BLaER1 treated with 17β-estradiol and CSF1 and Interleukin-3, amounts not matched to agents 10 nM and 100 nM (cell line): ENCODE data around the gene PSMD5.
"Not testable (repeated sequence)": the region's sequence is repeated elsewhere in the genome, so short reads cannot be mapped to it uniquely, and the experiment has no call there.

Experiments
- H3K27ac ChIP-seq, 11 experiments: shearing (Covaris generic); formaldehyde crosslinking; 2 replicates each; pipeline ENCODE4 v1.8.1; 2022
- H3K27me3 ChIP-seq, 11 experiments: shearing (Covaris generic); formaldehyde crosslinking; 2 replicates each; pipeline ENCODE4 v1.8.1; 2022
- H3K36me3 ChIP-seq, 11 experiments: shearing (Covaris generic); formaldehyde crosslinking; 2 replicates each; pipeline ENCODE4 v1.8.1; 2022
- H3K4me1 ChIP-seq, 10 experiments: shearing (Covaris generic); formaldehyde crosslinking; 2 replicates each; pipeline ENCODE4 v1.8.1; 2022
- H3K4me2 ChIP-seq, 11 experiments: shearing (Covaris generic); formaldehyde crosslinking; 2 replicates each; pipeline ENCODE4 v1.8.1; 2022
- H3K4me3 ChIP-seq, 10 experiments: shearing (Covaris generic); formaldehyde crosslinking; 2 replicates each; pipeline ENCODE4 v1.8.1; 2022
- H3K9ac ChIP-seq, 11 experiments: shearing (Covaris generic); formaldehyde crosslinking; 2 replicates each; pipeline ENCODE4 v1.8.1; 2022
- H3K9me3 ChIP-seq, 11 experiments: shearing (Covaris generic); formaldehyde crosslinking; replicated peaks in 1 of 11; 2 replicates each; pipeline ENCODE4 v1.8.1; 2022
- H4K20me1 ChIP-seq, 11 experiments: shearing (Covaris generic); formaldehyde crosslinking; 2 replicates each; pipeline ENCODE4 v1.8.1; 2022
- Cebpa-rat ChIP-seq, 11 experiments: shearing (Covaris generic); IDR thresholded peaks; 2 replicates each; pipeline ENCODE4 v1.8.1; 2022

The PSMD5 gene

DNA sequence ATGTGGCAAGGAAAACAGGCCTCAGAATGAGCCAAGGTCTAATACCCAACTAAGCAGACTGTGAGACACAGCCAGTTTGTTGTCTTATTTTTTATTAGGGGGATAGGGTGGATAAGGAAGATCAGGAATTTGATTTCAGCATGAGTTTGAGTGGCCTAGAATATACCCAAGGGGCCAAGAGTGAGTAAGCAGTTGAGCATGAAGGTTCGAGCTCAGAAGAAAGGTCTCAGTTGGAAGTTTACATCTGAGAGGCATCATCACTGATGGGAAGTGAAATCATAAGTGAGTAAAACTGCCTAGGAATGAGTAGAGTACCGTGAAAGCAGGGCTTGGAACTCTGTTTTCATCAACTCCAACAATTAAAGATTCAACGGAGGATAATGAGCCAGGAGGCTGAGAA lies 12.6 kb downstream of the PSMD5 start:
- Histone ChIP-seq H3K36me3 (peaks cover 0 to 13% (median 0%) of the 10 kb centered on the region in 11 experiments; a peak in 2 of 22 replicates), H3K9me3 (peaks cover 0 to 11% (median 5%) of the 10 kb centered on the region in 11 experiments; a peak in 5 of 22 replicates), H3K4me1 (no peaks in the 10 kb centered on the region), H3K4me2 (no peak overlapping the region), H3K9ac (no peak overlapping the region), H3K4me3 (no peak overlapping the region), H3K27me3 (no peaks in the 10 kb centered on the region), H3K27ac (no peak overlapping the region), H4K20me1 (no peaks in the 10 kb centered on the region)
- TF ChIP-seq Cebpa-rat (IDR thresholded peaks at IDR 0.05): no peak

DNA sequence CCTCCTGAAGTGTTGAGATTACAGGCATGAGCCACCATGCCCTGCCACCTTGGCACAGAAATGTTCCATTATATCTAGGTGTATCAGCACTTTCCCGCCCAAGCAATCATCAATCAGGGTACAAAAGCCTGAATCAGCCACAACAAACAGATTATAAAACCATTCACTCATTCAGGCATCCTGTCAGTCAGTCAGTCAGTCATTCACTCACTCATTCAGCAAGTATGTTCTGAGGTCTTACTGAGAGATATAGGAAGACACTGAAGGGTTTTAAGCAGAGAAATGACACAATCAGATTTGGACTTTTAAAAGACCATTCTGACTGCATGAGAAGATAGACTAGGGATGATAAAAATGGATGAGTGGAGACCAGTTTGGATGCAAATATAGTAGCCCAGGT lies 13.1 kb downstream of the PSMD5 start:
- peaks cover 0 to 11% (median 9%) of the 10 kb centered on the region in 11 experiments; a peak in 7 of 22 replicates for H3K9me3 ChIP-seq
- H3K27ac ChIP-seq: no peak overlapping the region
- no peaks in the 10 kb centered on the region for H3K27me3 ChIP-seq
- no peak overlapping the region for H3K4me3 ChIP-seq
- no peak overlapping the region for H3K9ac ChIP-seq
- H3K36me3 ChIP-seq: peaks cover 0 to 13% (median 0%) of the 10 kb centered on the region in 11 experiments; a peak in 5 of 22 replicates
- TF ChIP-seq Cebpa-rat (IDR thresholded peaks at IDR 0.05): no peak
- H4K20me1 ChIP-seq: no peaks in the 10 kb centered on the region
- no peaks in the 10 kb centered on the region for H3K4me1 ChIP-seq
- no peak overlapping the region for H3K4me2 ChIP-seq

- H3K9ac ChIP-seq: no peak overlapping the region
- no peak for TF ChIP-seq Cebpa-rat (IDR thresholded peaks at IDR 0.05)
- H3K27me3 ChIP-seq: no peaks in the 10 kb centered on the region
- H3K27ac ChIP-seq: no peak overlapping the region
- peaks cover 0 to 9% (median 0%) of the 10 kb centered on the region in 11 experiments; a peak in 3 of 22 replicates for H3K9me3 ChIP-seq
- H3K4me3 ChIP-seq: no peak overlapping the region
- no peak overlapping the region for H3K4me2 ChIP-seq
- peaks cover 0 to 9% (median 2%) of the 10 kb centered on the region in 10 experiments; a peak in 8 of 20 replicates for H3K4me1 ChIP-seq
- peaks cover 0 to 4% (median 0%) of the 10 kb centered on the region in 11 experiments; a peak in 3 of 22 replicates for H3K36me3 ChIP-seq
- H4K20me1 ChIP-seq: no peaks in the 10 kb centered on the region
These were observed 22.6 kb downstream of the PSMD5 start for GRCh38 chr9:120820095-120820494.

DNA sequence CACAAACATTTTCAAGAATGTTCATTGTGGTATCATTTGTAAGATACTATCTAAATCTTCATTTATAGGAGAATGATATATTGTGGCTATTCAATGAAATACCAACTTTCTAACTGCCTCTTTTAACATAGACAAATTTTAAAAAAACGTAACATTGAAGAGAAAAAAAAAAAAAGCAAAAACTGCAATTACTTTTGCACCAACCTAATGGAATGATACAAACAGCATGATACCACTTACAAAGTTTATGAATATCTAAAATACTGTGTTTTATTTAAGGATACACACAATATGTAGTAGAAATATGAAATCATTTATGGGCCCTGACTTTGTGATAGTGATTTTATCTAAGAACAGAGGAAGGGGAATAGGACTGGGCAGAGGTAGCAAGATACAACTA lies 24.1 kb downstream of the PSMD5 start:
- H3K4me1 ChIP-seq: peaks cover 0 to 9% (median 2%) of the 10 kb centered on the region in 10 experiments; a peak in 8 of 20 replicates
- H3K27ac ChIP-seq: no peak overlapping the region
- H4K20me1 ChIP-seq: no peaks in the 10 kb centered on the region
- no peak overlapping the region for H3K4me2 ChIP-seq
- H3K9me3 ChIP-seq: no peaks in the 10 kb centered on the region
- no peaks in the 10 kb centered on the region for H3K27me3 ChIP-seq
- peaks cover 0 to 3% (median 0%) of the 10 kb centered on the region in 11 experiments; a peak in 1 of 22 replicates for H3K36me3 ChIP-seq
- H3K4me3 ChIP-seq: no peak overlapping the region
- no peak for TF ChIP-seq Cebpa-rat (IDR thresholded peaks at IDR 0.05)
- no peak overlapping the region for H3K9ac ChIP-seq

DNA sequence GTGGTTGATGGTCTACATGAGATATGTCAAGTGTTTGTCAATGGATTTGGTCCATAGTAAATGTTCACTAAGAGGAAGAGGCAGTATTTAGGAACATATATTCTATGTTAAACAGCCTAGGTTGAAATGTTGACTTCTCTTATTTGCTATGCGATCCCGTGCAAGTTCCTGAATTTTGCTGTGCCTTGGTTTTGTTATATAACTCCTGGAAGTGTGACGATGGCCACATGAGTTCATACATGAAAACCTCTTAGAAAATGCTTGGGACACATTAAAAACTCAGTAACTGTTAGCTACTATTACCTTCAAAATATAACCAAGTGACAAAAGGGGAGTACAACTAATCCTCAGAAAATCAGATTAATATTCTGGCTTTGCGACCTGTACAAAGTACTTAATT lies 27.6 kb downstream of the PSMD5 start:
- no peak for TF ChIP-seq Cebpa-rat (IDR thresholded peaks at IDR 0.05)
- Histone ChIP-seq H3K27ac (no peak overlapping the region), H3K9ac (no peak overlapping the region), H3K27me3 (no peaks in the 10 kb centered on the region), H4K20me1 (no peaks in the 10 kb centered on the region), H3K9me3 (peaks cover 0 to 8% (median 0%) of the 10 kb centered on the region in 11 experiments; a peak in 4 of 22 replicates), H3K4me2 (peak overlapping the region in 5 of 11 experiments; percentile 13 to 36 (median 25); a peak in 3 of 22 replicates), H3K4me3 (no peak overlapping the region), H3K36me3 (0 out of 22 replicates have a peak, but pooled peaks cover 0 to 3% (median 0%) of the 10 kb centered on the region in 11 experiments), H3K4me1 (peaks cover 0 to 9% (median 2%) of the 10 kb centered on the region in 10 experiments; a peak in 8 of 20 replicates)

GRCh38 chr9:120808931-120809330 lies 33.8 kb downstream of the PSMD5 start:
- no peak overlapping the region for H3K4me3 ChIP-seq
- no peak overlapping the region for H3K4me2 ChIP-seq
- no peaks in the 10 kb centered on the region for H3K4me1 ChIP-seq
- no peak overlapping the region for H3K27ac ChIP-seq
- H3K27me3 ChIP-seq: no peaks in the 10 kb centered on the region
- no peak overlapping the region for H3K9ac ChIP-seq
- peaks cover 57 to 67% (median 60%) of the 10 kb centered on the region in 11 experiments for H3K9me3 ChIP-seq
- peaks cover 0 to 14% (median 0%) of the 10 kb centered on the region in 11 experiments; a peak in 3 of 22 replicates for H3K36me3 ChIP-seq
- no peaks in the 10 kb centered on the region for H4K20me1 ChIP-seq
- TF ChIP-seq Cebpa-rat (IDR thresholded peaks at IDR 0.05): no peak

DNA sequence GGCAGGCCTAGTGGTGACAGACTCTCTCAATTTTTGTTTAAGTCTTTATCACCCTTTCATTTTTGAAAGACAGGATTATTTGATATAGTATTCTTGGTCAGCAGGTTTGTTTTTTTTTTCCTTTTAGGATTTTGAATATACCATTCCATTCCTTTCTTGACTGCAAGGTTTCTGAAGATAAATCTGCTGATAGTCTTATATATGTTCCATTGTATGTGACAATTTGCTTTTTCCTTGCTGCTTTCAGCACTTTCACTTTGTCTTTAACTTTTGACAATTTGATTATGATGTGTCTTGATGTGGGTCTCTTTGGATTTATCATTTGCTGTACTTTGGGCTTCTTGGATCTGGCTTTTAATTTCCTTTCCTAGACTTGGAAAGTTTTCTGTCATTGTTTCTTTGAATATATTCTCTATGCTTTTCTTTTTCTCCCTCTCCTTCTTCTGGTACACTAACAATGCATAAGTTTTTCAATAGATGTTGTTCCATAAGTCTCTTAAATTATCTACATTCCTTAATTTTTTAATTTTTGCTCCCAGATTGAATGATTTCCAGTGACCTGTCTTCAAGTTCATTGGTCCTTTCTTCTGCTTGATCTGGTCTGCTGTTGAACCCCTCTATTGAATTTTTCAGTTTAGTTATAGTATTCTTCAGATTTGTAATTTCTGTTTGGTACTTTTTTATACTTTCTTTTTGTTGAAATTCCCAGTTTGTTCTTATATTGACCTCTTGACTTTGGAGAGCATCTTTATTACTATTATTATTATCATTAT lies 34.9 kb downstream of the PSMD5 start:
- H3K36me3 ChIP-seq: peaks cover 0 to 14% (median 0%) of the 10 kb centered on the region in 11 experiments; a peak in 3 of 22 replicates
- no peak overlapping the region for H3K27ac ChIP-seq
- H3K4me2 ChIP-seq: no peak overlapping the region
- H3K9me3 ChIP-seq: peaks cover 57 to 71% (median 60%) of the 10 kb centered on the region in 11 experiments
- no peak overlapping the region for H3K9ac ChIP-seq
- H4K20me1 ChIP-seq: no peaks in the 10 kb centered on the region
- H3K4me3 ChIP-seq: no peak overlapping the region
- no peaks in the 10 kb centered on the region for H3K27me3 ChIP-seq
- no peak for TF ChIP-seq Cebpa-rat (IDR thresholded peaks at IDR 0.05)
- no peaks in the 10 kb centered on the region for H3K4me1 ChIP-seq

- H3K36me3 ChIP-seq: peaks cover 0 to 14% (median 0%) of the 10 kb centered on the region in 11 experiments; a peak in 3 of 22 replicates
- not testable (repeated sequence) for H4K20me1 ChIP-seq, H3K9ac ChIP-seq, H3K27ac ChIP-seq, H3K4me1 ChIP-seq, H3K27me3 ChIP-seq, H3K4me2 ChIP-seq, H3K4me3 ChIP-seq
- H3K9me3 ChIP-seq: peaks cover 57 to 66% (median 60%) of the 10 kb centered on the region in 11 experiments
These were observed 37.8 kb downstream of the PSMD5 start for GRCh38 chr9:120804784-120805363.

GRCh38 chr9:120801441-120801840 lies 41.3 kb downstream of the PSMD5 start:
- H4K20me1 ChIP-seq: no peaks in the 10 kb centered on the region
- no peak overlapping the region for H3K4me2 ChIP-seq
- H3K9me3 ChIP-seq: peaks cover 23 to 31% (median 25%) of the 10 kb centered on the region in 11 experiments
- H3K27me3 ChIP-seq: no peaks in the 10 kb centered on the region
- no peaks in the 10 kb centered on the region for H3K4me1 ChIP-seq
- H3K9ac ChIP-seq: no peak overlapping the region
- H3K36me3 ChIP-seq: peaks cover 0 to 8% (median 0%) of the 10 kb centered on the region in 11 experiments; a peak in 3 of 22 replicates
- H3K4me3 ChIP-seq: no peak overlapping the region
- no peak for TF ChIP-seq Cebpa-rat (IDR thresholded peaks at IDR 0.05)
- no peak overlapping the region for H3K27ac ChIP-seq
